Mesenteric fat pad (tissue), 1 donor: ENCODE results near the gene MEIKIN. TPM values are rescaled to one million over a fixed set of nuclear protein-coding genes. Genes with fewer than 3 reads are reported as not detected.

Source experiments
- DNase-seq: peaks from one replicate; pipeline ENCODE4 v3.0.0-alpha.2; 2020; ENCODE audit warnings: low spot score
- long read RNA-seq: library from polyadenylated mRNA; unstranded; transcript quantifications from one replicate; pipeline ENCODE4 v2.0.0, GENCODE V29; 2020
- total RNA-seq: library from RNA; stranded (reverse); fragmentation: NEBNext Ultra II Directional; extraction: Animal tissue kit (Norgen Biotek cat#: 25700); gene quantifications from one replicate; pipeline ENCODE4 v1.2.1, GENCODE V29; 2021
- donor health status: DM: yes; HTN: yes; CAD: no.

MEIKIN gene
- 1.0 TPM for total RNA-seq
- long read RNA-seq, result 0 reads

GRCh38 chr5:131945551-131946168 is at the start of gene MEIKIN:
TSS of gene MEIKIN (minus strand) at chr5:131945663. CDS start at chr5:131945505, 158 bp downstream.
- no peak for DNase-seq

GRCh38 chr5:131994533-131995226 is 49.2 kb upstream of the MEIKIN start:
- no peak for DNase-seq

GRCh38 chr5:131994090-131994489 is 48.6 kb upstream of the MEIKIN start:
- DNase-seq, result no peak

GRCh38 chr5:131993676-131994075 is 48.2 kb upstream of the MEIKIN start:
- DNase-seq, result no peak

- no peak for DNase-seq
These were observed 46.9 kb upstream of the MEIKIN start for GRCh38 chr5:131992370-131992769.

GRCh38 chr5:131991593-131992324 is 46.3 kb upstream of the MEIKIN start:
- no peak for DNase-seq

GRCh38 chr5:131990716-131991115 is 45.3 kb upstream of the MEIKIN start:
- no peak for DNase-seq

- DNase-seq, result no peak
These were observed 43.1 kb upstream of the MEIKIN start for GRCh38 chr5:131988601-131989000.

- DNase-seq, result no peak
These were observed 41.8 kb upstream of the MEIKIN start for GRCh38 chr5:131987251-131987650.

- no peak for DNase-seq
These were observed 40.9 kb upstream of the MEIKIN start for GRCh38 chr5:131986161-131986912.

- no peak for DNase-seq
These were observed 39.6 kb upstream of the MEIKIN start for GRCh38 chr5:131984956-131985665.

GRCh38 chr5:131983244-131983771 is 37.8 kb upstream of the MEIKIN start:
- DNase-seq, result no peak

- no peak for DNase-seq
These were observed 36.1 kb upstream of the MEIKIN start for GRCh38 chr5:131981516-131981915.

GRCh38 chr5:131980696-131981095 is 35.2 kb upstream of the MEIKIN start:
- DNase-seq, result peak; percentile 55

GRCh38 chr5:131979816-131980215 is 34.4 kb upstream of the MEIKIN start:
- DNase-seq, result peak; percentile 37

GRCh38 chr5:131977212-131977604 is 31.7 kb upstream of the MEIKIN start:
- DNase-seq, result peak; percentile 64

- no peak for DNase-seq
These were observed 31.1 kb upstream of the MEIKIN start for GRCh38 chr5:131976414-131977211.

GRCh38 chr5:131974956-131975726 is 29.7 kb upstream of the MEIKIN start:
- DNase-seq, result peak; percentile 82

- peak; percentile 45 for DNase-seq
These were observed 29.1 kb upstream of the MEIKIN start for GRCh38 chr5:131974622-131974955.
